ENCODE results near the gene GRB7.

GRCh38 chr17:39782980-39783379 lies 45.2 kb downstream of the GRB7 start:
- TF ChIP-seq CTCF (IDR thresholded peaks at IDR 0.05; ENCODE audit: poor library complexity) (no peak), EZH2phosphoT487 (IDR thresholded peaks at IDR 0.05; ENCODE audit: low read depth, severe bottlenecking, unreplicated experiment) (no peak)

All from hepatocyte (in vitro differentiated cells).